Measurements from ENCODE around the gene DDIAS. TPM values are rescaled to one million over a fixed set of nuclear protein-coding genes. Genes with fewer than 3 reads are reported as not detected.

DDIAS gene
- total RNA-seq, 2 donors from 2014 or later: 1.3 to 6.5 TPM

GRCh38 chr11:82864268-82864667 lies 37.3 kb upstream of the DDIAS start:
- intact Hi-C loops (cut with DNase I): loop anchor here (5.0 kb wide), 1 partner anchor 142 kb away; no protein-coding TSS in a partner anchor
- H3K4me1 ChIP-seq (replicated peaks): no peaks in the 10 kb centered on the region
- no peaks in the 10 kb centered on the region for H3K27me3 ChIP-seq (replicated peaks; ENCODE audit: insufficient read depth)
- H3K4me3 ChIP-seq: no peak overlapping the region
- no peak overlapping the region for H3K27ac ChIP-seq
- H3K36me3 ChIP-seq: no peaks in the 10 kb centered on the region
- H3K9me3 ChIP-seq: no peaks in the 10 kb centered on the region
- peak in 3 of 4 experiments; percentile 23 to 58 (median 41) for TF ChIP-seq CTCF (IDR thresholded peaks at IDR 0.05)
- TF ChIP-seq POLR2AphosphoS5 (IDR thresholded peaks at IDR 0.05): peak; percentile 13
- TF ChIP-seq POLR2A (IDR thresholded peaks at IDR 0.05): no peak
- peak; percentile 7 for DNase-seq (ENCODE audit: low spot score)
- WGBS: 16% methylated on average over 5 of the region's 5 CpGs

- no peaks in the 10 kb centered on the region for H3K36me3 ChIP-seq
- no peaks in the 10 kb centered on the region for H3K9me3 ChIP-seq
- 82% methylated on average over 2 of the region's 2 CpGs for WGBS
- intact Hi-C loops (cut with DNase I): loop anchor here (5.0 kb wide), 2 partner anchors 36 to 391 kb away; partner anchors contain the start of genes DDIAS and PRCP
- no peak for DNase-seq (ENCODE audit: low spot score)
- TF ChIP-seq POLR2AphosphoS5 (IDR thresholded peaks at IDR 0.05): no peak
- no peak for TF ChIP-seq POLR2A (IDR thresholded peaks at IDR 0.05)
- no peak for TF ChIP-seq CTCF (IDR thresholded peaks at IDR 0.05)
- no peak overlapping the region for H3K27ac ChIP-seq
- H3K4me3 ChIP-seq: no peak overlapping the region
- no peaks in the 10 kb centered on the region for H3K27me3 ChIP-seq (replicated peaks; ENCODE audit: insufficient read depth)
- no peaks in the 10 kb centered on the region for H3K4me1 ChIP-seq (replicated peaks)
Measured at GRCh38 chr11:82865841-82866240, 35.7 kb upstream of the DDIAS start.

- intact Hi-C loops (cut with DNase I): loop anchor here (5.0 kb wide), 2 partner anchors 35 to 390 kb away; partner anchors contain the start of genes DDIAS and PRCP
- DNase-seq (ENCODE audit: low spot score): peak; percentile 84
- Histone ChIP-seq H3K4me1 (replicated peaks) (no peaks in the 10 kb centered on the region), H3K9me3 (no peaks in the 10 kb centered on the region), H3K27me3 (replicated peaks; ENCODE audit: insufficient read depth) (no peaks in the 10 kb centered on the region), H3K27ac (no peak overlapping the region), H3K4me3 (no peak overlapping the region), H3K36me3 (no peaks in the 10 kb centered on the region)
- TF ChIP-seq POLR2A (IDR thresholded peaks at IDR 0.05) (no peak), CTCF (IDR thresholded peaks at IDR 0.05) (peak; percentile 49 to 77 (median 66)), POLR2AphosphoS5 (IDR thresholded peaks at IDR 0.05) (no peak)
- WGBS: 19% methylated on average over 10 of the region's 10 CpGs
Measured at GRCh38 chr11:82867495-82868082, 33.9 kb upstream of the DDIAS start.

GRCh38 chr11:82869657-82870056 lies 31.9 kb upstream of the DDIAS start:
- Histone ChIP-seq H3K9me3 (no peaks in the 10 kb centered on the region), H3K4me1 (replicated peaks) (no peaks in the 10 kb centered on the region), H3K36me3 (no peaks in the 10 kb centered on the region), H3K27ac (no peak overlapping the region), H3K4me3 (no peak overlapping the region), H3K27me3 (replicated peaks; ENCODE audit: insufficient read depth) (no peaks in the 10 kb centered on the region)
- intact Hi-C loops (cut with DNase I): loop anchor here (5.0 kb wide), 2 partner anchors 33 to 388 kb away; partner anchors contain the start of genes DDIAS and PRCP
- DNase-seq (ENCODE audit: low spot score): peak; percentile 17
- TF ChIP-seq POLR2AphosphoS5 (IDR thresholded peaks at IDR 0.05) (peak; percentile 43), POLR2A (IDR thresholded peaks at IDR 0.05) (no peak)

- H3K36me3 ChIP-seq: no peaks in the 10 kb centered on the region
- TF ChIP-seq POLR2A (IDR thresholded peaks at IDR 0.05) (no peak), POLR2AphosphoS5 (IDR thresholded peaks at IDR 0.05) (no peak), CTCF (IDR thresholded peaks at IDR 0.05) (no peak)
- no peaks in the 10 kb centered on the region for H3K4me1 ChIP-seq (replicated peaks)
- H3K4me3 ChIP-seq: no peak overlapping the region
- no peak for DNase-seq (ENCODE audit: low spot score)
- no peaks in the 10 kb centered on the region for H3K27me3 ChIP-seq (replicated peaks; ENCODE audit: insufficient read depth)
- H3K27ac ChIP-seq: no peak overlapping the region
- intact Hi-C loops (cut with DNase I): no loop called here
- H3K9me3 ChIP-seq: no peaks in the 10 kb centered on the region
- WGBS: 96% methylated on average over 2 of the region's 2 CpGs
Measured at GRCh38 chr11:82871646-82872045, 29.9 kb upstream of the DDIAS start.

All from prostate gland (tissue), 2 donors.